Measurements from ENCODE around the gene NTHL1.

NTHL1 gene

GRCh38 chr16:1991135-1991551, 56.5 kb downstream of the NTHL1 start:
- peak; percentile 77 for DNase-seq

- peak; percentile 78 for DNase-seq
Measured at GRCh38 chr16:1990351-1991134, 57.1 kb downstream of the NTHL1 start.

DNA sequence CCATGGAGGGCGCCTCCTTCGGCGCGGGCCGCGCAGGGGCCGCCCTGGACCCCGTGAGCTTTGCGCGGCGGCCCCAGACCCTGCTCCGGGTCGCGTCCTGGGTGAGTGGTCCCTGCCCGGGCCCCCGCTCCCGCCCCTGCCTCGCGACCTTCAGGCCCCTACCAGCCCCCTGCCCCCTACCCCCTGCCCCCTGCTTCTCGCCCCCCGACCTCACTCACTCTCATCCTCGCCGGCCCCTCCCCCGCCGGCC, 57.6 kb downstream of the NTHL1 start:
- DNase-seq: no peak

All from activated CD8-positive, alpha-beta memory T cell treated with anti-CD3 and anti-CD28 coated beads, Interleukin-2, amount 50 U/mL, for 48 hours (primary cell).